Measurements from ENCODE around the gene CACNA1F.

DNA sequence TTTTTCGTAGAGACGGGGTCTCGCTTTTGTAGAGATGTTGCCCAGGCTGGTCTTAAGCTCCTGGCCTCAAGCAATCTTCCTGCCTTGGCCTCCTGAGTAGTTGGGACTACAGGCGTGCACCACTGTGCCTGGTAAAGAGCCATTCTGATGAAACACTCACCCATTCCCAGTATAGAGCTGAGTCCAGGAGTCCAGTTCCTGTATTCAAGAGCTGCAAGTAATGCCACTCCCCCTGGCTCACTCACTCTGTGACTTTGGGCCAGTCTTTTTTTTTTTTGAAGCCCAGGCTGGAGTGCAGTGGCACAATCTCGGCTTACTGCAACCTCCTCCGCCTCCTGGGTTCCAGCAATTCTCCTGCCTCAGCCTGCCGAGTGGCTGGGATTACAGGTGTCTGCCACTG lies 5.6 kb upstream of the CACNA1F start:
- TF ChIP-seq BHLHE40 (IDR thresholded peaks at IDR 0.05; ENCODE audit: low read length) (no peak), POLR2A (conservative IDR thresholded peaks at IDR 0.05) (no peak), TAF1 (IDR thresholded peaks at IDR 0.05; ENCODE audit: control insufficient read depth, extremely low read depth, insufficient read depth, low read length, severe bottlenecking) (no peak)
- TF ChIP-seq, protein P1, sequence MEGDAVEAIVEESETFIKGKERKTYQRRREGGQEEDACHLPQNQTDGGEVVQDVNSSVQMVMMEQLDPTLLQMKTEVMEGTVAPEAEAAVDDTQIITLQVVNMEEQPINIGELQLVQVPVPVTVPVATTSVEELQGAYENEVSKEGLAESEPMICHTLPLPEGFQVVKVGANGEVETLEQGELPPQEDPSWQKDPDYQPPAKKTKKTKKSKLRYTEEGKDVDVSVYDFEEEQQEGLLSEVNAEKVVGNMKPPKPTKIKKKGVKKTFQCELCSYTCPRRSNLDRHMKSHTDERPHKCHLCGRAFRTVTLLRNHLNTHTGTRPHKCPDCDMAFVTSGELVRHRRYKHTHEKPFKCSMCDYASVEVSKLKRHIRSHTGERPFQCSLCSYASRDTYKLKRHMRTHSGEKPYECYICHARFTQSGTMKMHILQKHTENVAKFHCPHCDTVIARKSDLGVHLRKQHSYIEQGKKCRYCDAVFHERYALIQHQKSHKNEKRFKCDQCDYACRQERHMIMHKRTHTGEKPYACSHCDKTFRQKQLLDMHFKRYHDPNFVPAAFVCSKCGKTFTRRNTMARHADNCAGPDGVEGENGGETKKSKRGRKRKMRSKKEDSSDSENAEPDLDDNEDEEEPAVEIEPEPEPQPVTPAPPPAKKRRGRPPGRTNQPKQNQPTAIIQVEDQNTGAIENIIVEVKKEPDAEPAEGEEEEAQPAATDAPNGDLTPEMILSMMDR (IDR thresholded peaks at IDR 0.05 in 2 of 3, conservative IDR thresholded peaks at IDR 0.05 in 1 of 3; ENCODE audit: insufficient read depth in 2 of 3, low read depth in 1 of 3, low read length in 3 of 3), result no peak
